Stimulated activated CD8-positive, alpha-beta memory T cell treated with anti-CD3 and anti-CD28 coated beads, Interleukin-7, amount 100 ng/mL, for 4 hours (primary cell): Measurements from ENCODE around the gene CADM2.

ENCODE experiments used
- DNase-seq, 2 donors: peaks; one replicate each; pipeline ENCODE4 v3.0.0-alpha.2; 2020; ENCODE audit warnings: low read depth in 2 of 2

CADM2 gene

DNA sequence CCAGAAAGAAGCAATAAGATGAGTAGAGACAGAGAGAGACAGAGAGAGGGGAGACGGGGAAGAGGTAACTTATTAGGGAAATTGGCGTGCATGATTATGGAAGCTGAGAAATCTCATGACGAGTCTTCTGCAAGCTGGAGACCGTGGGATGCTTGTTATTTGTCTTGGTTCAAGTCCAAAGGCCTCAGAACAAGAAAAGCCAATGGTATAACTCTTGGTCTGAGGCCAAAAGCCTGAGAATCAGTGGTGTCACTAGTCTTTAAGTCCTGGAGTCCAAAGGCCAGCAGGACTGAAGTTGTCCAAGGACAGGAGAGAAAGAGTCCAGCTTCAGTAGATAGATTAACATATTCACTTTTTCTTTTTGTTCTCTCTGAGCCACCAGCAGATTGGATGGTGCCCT is 613.6 kb downstream of the CADM2 start:
- DNase-seq, result no peak

- DNase-seq, result no peak
Measured at GRCh38 chr3:85572978-85573377, 614.2 kb downstream of the CADM2 start.

- DNase-seq, result no peak
Measured at GRCh38 chr3:85574006-85574705, 615.4 kb downstream of the CADM2 start.

- DNase-seq, result no peak
Measured at GRCh38 chr3:85576091-85576690, 617.4 kb downstream of the CADM2 start.

- no peak for DNase-seq
Measured at GRCh38 chr3:85576697-85577200, 618.0 kb downstream of the CADM2 start.

GRCh38 chr3:85584779-85585356 is 626.1 kb downstream of the CADM2 start:
- no peak for DNase-seq

DNA sequence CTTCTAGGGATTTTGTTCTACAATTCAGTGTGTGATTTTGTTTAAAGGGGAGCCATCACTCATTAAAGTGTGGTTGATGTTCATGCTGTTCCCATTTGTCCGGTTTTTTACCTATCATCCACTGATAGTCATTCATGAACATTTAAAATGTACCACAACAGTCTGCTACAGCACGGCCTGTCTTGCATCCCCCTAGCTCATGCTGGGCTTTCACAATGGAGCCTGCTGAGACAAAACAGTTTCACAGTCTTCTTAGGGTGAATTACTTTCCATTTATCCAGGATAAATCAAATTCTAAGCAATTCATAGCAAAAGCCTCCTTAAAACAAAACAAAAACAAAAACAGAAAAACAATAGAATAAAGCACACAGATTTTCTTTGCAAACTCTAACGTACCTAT is 627.2 kb downstream of the CADM2 start:
- no peak for DNase-seq

- DNase-seq, result no peak
Measured at GRCh38 chr3:85589145-85589544, 630.4 kb downstream of the CADM2 start.

DNA sequence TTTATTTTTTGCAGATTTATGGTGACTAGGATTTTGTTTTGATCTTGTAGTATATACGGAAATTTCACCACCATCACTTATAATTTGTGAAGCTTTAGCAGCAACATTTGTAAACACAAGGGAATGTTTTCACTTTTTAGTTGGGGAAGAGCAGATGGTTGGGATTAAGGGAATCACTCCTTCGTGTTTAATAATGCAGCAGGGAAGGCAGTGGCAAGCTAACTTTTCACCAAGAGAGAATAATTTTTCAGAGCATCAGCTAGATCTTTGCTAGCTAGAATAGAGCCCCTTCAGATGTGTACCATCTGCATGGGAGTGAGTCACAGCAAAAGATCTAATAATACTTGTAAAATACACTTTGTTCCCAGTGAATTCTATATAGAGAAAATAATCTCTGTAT is 632.7 kb downstream of the CADM2 start:
- DNase-seq, result no peak

DNA sequence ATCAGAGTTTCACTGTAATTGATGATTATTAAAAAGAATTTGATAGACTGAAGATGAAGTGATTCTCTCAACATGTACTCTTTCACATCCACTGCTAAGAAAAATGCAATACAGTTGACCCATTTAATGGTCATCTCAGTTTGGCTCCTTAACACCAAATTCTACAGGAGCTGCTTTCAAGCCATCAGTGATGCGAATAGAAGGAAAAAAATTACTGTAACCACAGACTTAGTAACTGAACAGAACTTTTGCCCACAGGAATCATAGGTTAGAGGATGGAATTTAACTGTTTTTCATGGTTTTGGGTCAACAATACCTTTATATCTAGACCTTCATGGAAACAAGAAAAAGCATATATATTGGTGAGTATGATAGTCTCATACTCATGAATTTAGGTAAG is 633.5 kb downstream of the CADM2 start:
- DNase-seq, result no peak

GRCh38 chr3:85594676-85595075 is 635.9 kb downstream of the CADM2 start:
- no peak for DNase-seq

- DNase-seq, result no peak
Measured at GRCh38 chr3:85603378-85603777, 644.6 kb downstream of the CADM2 start.

DNA sequence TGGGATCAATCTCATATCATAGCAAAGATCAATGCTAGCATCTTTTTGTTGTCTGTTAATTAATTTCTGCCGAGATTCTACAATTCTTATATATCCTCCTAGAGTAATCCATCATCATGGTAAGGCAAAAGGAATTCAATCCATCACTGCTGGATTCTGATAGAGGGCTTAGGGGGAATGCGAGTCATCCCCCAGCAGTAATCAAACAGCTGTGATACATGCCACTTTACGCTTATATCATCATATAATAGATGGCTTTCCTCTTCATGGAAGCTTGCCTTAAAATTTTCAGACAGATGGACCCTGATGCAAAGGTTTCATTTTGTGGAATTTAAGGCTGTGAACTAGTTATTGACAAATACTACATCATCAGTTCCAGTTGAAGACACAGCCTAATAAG is 645.9 kb downstream of the CADM2 start:
- no peak for DNase-seq

GRCh38 chr3:85605066-85605465 is 646.3 kb downstream of the CADM2 start:
- no peak for DNase-seq

DNA sequence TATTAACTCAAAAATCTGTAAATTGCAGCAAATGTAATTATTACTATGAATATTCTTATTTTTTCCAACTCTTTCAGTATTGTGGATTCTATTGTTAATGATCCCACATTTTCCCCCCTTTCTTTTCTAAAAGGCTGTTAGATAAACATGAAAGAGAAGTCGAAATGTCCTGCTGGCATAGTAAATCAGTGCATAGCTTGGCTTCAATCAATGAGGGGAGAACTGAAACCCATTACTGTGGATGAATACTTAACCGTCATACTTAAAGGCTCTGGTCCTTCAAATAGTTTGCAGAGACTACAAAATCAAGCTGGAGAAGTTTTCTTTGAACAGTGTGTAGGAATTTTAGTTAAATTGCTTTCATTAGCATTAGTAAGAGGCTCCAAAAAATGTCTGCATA is 667.9 kb downstream of the CADM2 start:
- DNase-seq, result no peak

GRCh38 chr3:85627932-85628331 is 669.1 kb downstream of the CADM2 start:
- DNase-seq, result no peak

DNA sequence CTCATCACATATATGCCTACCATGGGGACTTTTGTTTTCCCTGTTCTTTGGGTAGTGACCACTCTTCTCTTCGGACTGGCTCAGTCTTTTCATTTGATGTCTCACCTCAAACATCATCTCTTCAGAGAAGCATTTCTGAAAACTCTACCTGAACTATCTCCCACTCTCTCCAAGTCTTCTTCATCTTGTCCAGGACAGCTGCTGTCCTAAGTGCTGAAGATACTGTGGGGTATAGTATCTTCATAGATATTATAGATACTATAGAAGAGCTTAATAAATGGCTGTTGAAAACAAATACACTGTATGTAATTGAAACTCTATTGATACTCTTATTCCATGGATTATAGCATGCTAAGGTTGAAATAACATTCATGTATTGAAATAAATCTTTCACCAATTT is 672.3 kb downstream of the CADM2 start:
- no peak for DNase-seq

DNA sequence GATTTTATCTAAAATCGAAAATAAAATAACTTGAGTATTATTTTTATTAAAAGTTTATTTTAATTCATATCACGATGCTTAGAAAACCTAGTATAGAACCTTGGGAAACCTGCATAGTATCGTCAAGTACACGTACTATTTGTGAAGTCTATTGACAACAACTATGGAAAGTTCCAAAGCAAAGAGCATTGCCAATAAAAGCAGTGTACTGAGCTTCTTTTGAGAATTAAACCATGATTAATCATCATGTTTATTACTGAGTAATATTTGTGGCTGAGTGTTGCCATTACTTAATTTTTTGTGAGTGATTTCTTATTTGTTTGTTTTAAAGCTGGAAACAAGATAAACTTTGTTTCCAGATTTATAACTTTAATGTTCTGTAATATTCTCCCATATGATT is 674.1 kb downstream of the CADM2 start:
- no peak for DNase-seq

GRCh38 chr3:85652360-85652759 is 693.6 kb downstream of the CADM2 start:
- no peak for DNase-seq

- no peak for DNase-seq
Measured at GRCh38 chr3:85660451-85660850, 701.7 kb downstream of the CADM2 start.

DNA sequence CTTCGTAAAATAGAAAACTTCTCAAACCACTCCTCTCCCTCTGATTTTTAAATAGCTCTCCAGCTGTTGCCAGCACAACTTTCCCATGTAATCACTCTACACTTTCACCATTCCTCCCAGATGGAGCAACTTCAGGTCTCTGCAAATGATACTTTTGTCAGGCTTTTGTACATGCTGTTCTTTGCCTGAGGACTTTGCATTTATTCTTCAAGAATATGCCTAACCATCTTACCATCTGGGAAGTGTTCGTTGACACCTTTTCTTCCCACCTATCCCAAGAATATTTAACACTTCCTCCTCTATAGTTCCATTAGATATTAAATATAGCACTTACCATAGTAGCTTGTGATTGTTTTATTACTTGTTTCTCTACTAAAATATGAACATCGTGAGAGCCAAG is 703.7 kb downstream of the CADM2 start:
- no peak for DNase-seq

- DNase-seq, result no peak
Measured at GRCh38 chr3:85667744-85668143, 709.0 kb downstream of the CADM2 start.

DNA sequence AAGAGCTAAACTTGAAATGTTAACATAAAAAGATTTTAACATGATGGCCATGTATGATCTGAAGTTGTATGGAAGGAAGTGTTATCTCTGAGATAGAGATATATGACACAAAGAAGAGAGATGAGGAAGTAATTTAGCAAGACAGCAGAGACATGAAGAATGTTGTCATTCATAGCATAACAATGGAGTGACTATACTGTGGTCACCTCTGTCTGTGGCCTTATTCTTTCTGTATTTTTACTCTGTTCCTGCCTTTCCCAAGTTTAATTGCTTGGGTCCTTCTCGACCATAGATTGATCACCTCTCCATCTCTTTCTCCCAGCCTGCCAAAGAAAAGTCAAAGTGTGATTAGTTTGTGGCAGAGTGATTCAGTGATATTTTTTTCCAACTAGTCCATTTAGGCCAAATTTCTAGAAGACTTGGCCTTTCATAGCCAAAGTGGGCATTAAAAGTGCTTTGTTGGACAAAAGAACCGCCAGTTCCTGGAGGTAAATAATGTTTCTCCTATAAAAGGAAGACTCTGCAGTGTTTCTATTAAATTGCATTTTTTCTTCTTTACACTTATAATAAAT is 711.9 kb downstream of the CADM2 start:
- no peak for DNase-seq
